Spleen (tissue), 11 donors: ENCODE results near the gene ROM1. TPM values are rescaled to one million over a fixed set of nuclear protein-coding genes. Genes with fewer than 3 reads are reported as not detected.
A peak's percentile ranks its signal among the peaks of the same experiment; 100 is the strongest.

ENCODE experiments used
- DNase-seq: peaks from one replicate; pipeline ENCODE4 v3.0.0-alpha.2; 2020
- H3K27ac ChIP-seq, 8 donors: fragments of 200-600 bp; sonication (generic) in 7 of 8; 1 replicate in 4 of 8; 2 replicates in 4 of 8; pipeline versions ENCODE4 v1.5.0 to v1.8.0; 2016 to 2021; ENCODE audit warnings: inconsistent platforms in 4 of 8, mild to moderate bottlenecking in 4 of 8, moderate library complexity in 1 of 8
- H3K27me3 ChIP-seq, 7 donors: fragments of 200-600 bp; sonication (generic) in 6 of 7; replicated peaks in 1 of 7; 1 replicate in 4 of 7; 2 replicates in 3 of 7; pipeline versions ENCODE4 v1.5.0 to v1.8.0; 2016 to 2021; ENCODE audit warnings: inconsistent platforms in 3 of 7, mild to moderate bottlenecking in 1 of 7
- H3K36me3 ChIP-seq, 6 donors: fragments of 200-600 bp; sonication (generic) in 5 of 6; 1 replicate in 4 of 6; 2 replicates in 2 of 6; pipeline versions ENCODE4 v1.5.0 to v1.8.0; 2016 to 2021; ENCODE audit warnings: inconsistent platforms in 2 of 6
- H3K4me1 ChIP-seq, 6 donors: fragments of 200-600 bp; sonication (generic) in 5 of 6; 1 replicate in 3 of 6; 2 replicates in 3 of 6; pipeline versions ENCODE4 v1.5.0 to v1.8.0; 2016 to 2021; ENCODE audit warnings: inconsistent platforms in 3 of 6
- H3K4me3 ChIP-seq, 8 donors: fragments of 200-600 bp; sonication (generic) in 7 of 8; 1 replicate in 4 of 8; 2 replicates in 4 of 8; pipeline versions ENCODE4 v1.5.0 to v1.8.0; 2016 to 2021; ENCODE audit warnings: inconsistent platforms in 4 of 8, mild to moderate bottlenecking in 4 of 8, moderate library complexity in 2 of 8
- H3K9me3 ChIP-seq, 8 donors: fragments of 200-600 bp; sonication (generic) in 7 of 8; 1 replicate in 4 of 8; 2 replicates in 4 of 8; pipeline versions ENCODE4 v1.5.0 to v1.8.0; 2016 to 2021; ENCODE audit warnings: inconsistent platforms in 4 of 8
- POLR2A ChIP-seq, 3 donors: fragments of 450-650 bp; IDR thresholded peaks; one replicate each; pipeline ENCODE4 v1.5.1; 2017; ENCODE audit warnings: antibody characterized with exemption in 3 of 3, mild to moderate bottlenecking in 1 of 3
- POLR2AphosphoS5 ChIP-seq, 3 donors: sonication (generic); formaldehyde crosslinking; IDR thresholded peaks; one replicate each; pipeline ENCODE4 v1.5.1; 2017; ENCODE audit warnings: antibody characterized with exemption in 3 of 3
- WGBS, 5 donors: extraction: QIAGEN DNeasy Blood & Tissue Kit in 3 of 5; methylation state at CpG; one replicate each; pipeline versions ENCODE4 v1.1.5 to v1.1.7; 2013 to 2018; 5-methylcytosine and 5-hydroxymethylcytosine counted together
- intact Hi-C: fragments of 100-400 bp; cut with DNase I; formaldehyde crosslinking; loops from one replicate; pipeline ENCODE4 v1.15.0; 2023; ENCODE audit warnings: low total_unique reads
- microRNA-seq, 3 donors: library from miRNA; unstranded; fragments of <30 nt; microRNA quantifications; one replicate each; pipeline versions ENCODE4 to v1.1.0, GENCODE V29; 2019 to 2020
- polyA plus RNA-seq, 3 donors: library from polyadenylated mRNA; stranded (reverse); fragments of 200-250 nt; gene quantifications; one replicate each; pipeline ENCODE4 v1.2.1, GENCODE V29; 2013
- small RNA-seq, 4 donors: library from RNA; depleted of rRNA; stranded (forward); fragments of <200 nt; gene quantifications; one replicate each; pipeline ENCODE3, GENCODE V24; 2016
- total RNA-seq, 7 donors: library from RNA; depleted of rRNA in 3 of 7; stranded (reverse); fragments of >200 nt in 3 of 7; fragmentation: NEBNext Ultra II Directional in 4 of 7; extraction: Animal tissue kit (Norgen Biotek cat#: 25700) in 4 of 7; gene quantifications; one replicate each; pipeline versions ENCODE4 v1.1.0 to v1.2.1, GENCODE V29; 2016 to 2021
- TF ChIP-seq, protein P1 (sequence below), 11 experiments: fragments of 200-600 bp in 7 of 11; fragments of 450-650 bp in 4 of 11; sonication (generic) in 4 of 11; IDR thresholded peaks in 8 of 11; conservative IDR thresholded peaks in 3 of 11; 1 replicate in 7 of 11; 2 replicates in 4 of 11; pipeline versions ENCODE4 v1.4.0 to v1.8.0; 2016 to 2021; ENCODE audit warnings: antibody characterized with exemption in 11 of 11, inconsistent platforms in 4 of 11, mild to moderate bottlenecking in 1 of 11
- donor health status: healthy with polysubstance abuse.
- donor health status: DM: no; HTN: no; CAD: no; lungs with moderate emphysema.
- donor health status: DM: no; HTN: no; CAD: no.
- donor health status: Bipolar disorder and iron deficiency.
- donor health status: healthy.
- donor health status: DM: no; HTN: no; CAD: no.
- donor health status: DM: yes; HTN: yes; CAD: no.

Gene ROM1
- total and polyA plus RNA-seq, 10 donors = 4.2 to 15.0 (median 5.9) TPM

DNA sequence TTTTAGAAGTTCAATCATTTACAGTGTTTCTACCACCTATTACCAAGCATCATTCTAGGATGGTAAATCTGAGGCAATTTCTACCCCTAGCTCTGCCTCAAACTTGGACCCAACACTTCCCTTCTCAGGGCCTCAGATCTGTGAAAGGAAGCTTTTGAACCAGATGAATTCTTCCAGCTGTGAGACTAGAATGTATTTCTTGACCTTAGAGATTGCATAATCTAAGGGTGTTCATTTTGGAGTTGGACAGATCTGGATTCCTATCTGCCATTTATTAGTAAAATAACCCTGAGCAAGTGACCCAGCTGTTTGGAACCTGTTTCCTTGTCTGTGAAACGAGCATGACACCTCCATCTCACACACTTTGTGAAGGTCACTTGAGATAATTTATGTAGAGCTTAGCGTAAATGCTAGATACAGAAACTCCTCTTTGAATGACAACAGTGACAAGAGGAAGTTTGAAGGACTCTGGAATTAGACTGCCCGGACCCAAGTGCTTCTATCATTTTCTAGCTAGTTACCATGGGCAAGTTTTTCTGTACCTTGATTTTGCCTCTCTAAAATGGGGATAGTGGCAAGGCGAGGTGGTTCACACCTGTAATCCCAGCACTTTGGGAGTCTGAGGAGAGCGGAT lies 43.9 kb downstream of the ROM1 start:
- no peak for DNase-seq
- Histone ChIP-seq H3K9me3 (no peaks in the 10 kb centered on the region), H3K27ac (no peak overlapping the region), H3K36me3 (peaks cover 0 to 16% (median 4%) of the 10 kb centered on the region in 6 donors), H3K4me3 (no peak overlapping the region), H3K27me3 (no peaks in the 10 kb centered on the region), H3K4me1 (peaks cover 5 to 20% (median 12%) of the 10 kb centered on the region in 6 donors)
- intact Hi-C loops = no loop called here
- 51 to 69% (median 62%) methylated on average over 5 of the region's 5 CpGs for WGBS, 5 donors
- TF ChIP-seq POLR2AphosphoS5 (IDR thresholded peaks at IDR 0.05) (no peak), POLR2A (IDR thresholded peaks at IDR 0.05) (no peak)
- TF ChIP-seq, protein P1, sequence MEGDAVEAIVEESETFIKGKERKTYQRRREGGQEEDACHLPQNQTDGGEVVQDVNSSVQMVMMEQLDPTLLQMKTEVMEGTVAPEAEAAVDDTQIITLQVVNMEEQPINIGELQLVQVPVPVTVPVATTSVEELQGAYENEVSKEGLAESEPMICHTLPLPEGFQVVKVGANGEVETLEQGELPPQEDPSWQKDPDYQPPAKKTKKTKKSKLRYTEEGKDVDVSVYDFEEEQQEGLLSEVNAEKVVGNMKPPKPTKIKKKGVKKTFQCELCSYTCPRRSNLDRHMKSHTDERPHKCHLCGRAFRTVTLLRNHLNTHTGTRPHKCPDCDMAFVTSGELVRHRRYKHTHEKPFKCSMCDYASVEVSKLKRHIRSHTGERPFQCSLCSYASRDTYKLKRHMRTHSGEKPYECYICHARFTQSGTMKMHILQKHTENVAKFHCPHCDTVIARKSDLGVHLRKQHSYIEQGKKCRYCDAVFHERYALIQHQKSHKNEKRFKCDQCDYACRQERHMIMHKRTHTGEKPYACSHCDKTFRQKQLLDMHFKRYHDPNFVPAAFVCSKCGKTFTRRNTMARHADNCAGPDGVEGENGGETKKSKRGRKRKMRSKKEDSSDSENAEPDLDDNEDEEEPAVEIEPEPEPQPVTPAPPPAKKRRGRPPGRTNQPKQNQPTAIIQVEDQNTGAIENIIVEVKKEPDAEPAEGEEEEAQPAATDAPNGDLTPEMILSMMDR (IDR thresholded peaks at IDR 0.05 in 8 of 11, conservative IDR thresholded peaks at IDR 0.05 in 3 of 11) = no peak

DNA sequence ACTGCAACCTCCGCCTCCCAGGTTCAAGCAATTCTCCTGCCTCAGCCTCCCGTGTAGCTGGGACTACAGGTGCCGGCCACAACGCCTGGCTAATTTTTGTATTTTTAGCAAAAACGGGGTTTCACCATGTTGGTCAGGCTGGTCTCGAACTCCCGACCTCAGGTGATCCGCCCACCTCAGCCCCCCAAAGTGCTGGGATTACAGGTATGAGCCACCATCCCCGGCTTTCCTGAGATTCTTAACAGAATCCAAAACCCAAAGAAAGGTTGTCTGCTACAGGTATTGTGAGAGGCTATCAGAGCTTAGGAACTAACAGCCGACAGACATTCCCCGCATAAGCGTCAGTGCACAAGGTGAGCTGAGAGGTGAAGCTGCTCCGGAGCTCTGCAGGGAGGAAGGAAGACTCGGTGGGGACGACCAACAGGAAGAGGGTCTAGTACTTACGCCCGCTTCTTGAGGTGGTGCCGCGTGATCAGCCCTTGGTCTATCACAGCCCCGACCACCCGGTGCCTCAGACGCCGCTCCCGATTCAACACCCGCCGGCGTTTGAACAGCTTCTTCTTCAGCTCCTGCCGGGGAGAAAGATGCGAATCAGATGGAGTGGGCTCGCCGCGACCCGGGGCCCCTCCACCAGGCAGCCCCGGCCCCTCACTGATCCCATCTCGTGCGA lies 51.5 kb downstream of the ROM1 start:
- H3K4me3 ChIP-seq = peak overlapping the region; percentile 73 to 91 (median 82)
- peaks cover 0 to 47% (median 19%) of the 10 kb centered on the region in 6 donors for H3K36me3 ChIP-seq
- TF ChIP-seq, protein P1 (IDR thresholded peaks at IDR 0.05 in 8 of 11, conservative IDR thresholded peaks at IDR 0.05 in 3 of 11) = no peak
- no peak for TF ChIP-seq POLR2AphosphoS5 (IDR thresholded peaks at IDR 0.05)
- TF ChIP-seq POLR2A (IDR thresholded peaks at IDR 0.05) = no peak
- H3K4me1 ChIP-seq = peaks cover 25 to 66% (median 48%) of the 10 kb centered on the region in 6 donors
- WGBS, 5 donors = 2 to 5% (median 2%) methylated on average over 18 to 36 of the region's 36 CpGs
- intact Hi-C loops = no loop called here
- DNase-seq = no peak
- peak overlapping the region; percentile 87 to 96 (median 94) for H3K27ac ChIP-seq
- H3K9me3 ChIP-seq = no peaks in the 10 kb centered on the region
- H3K27me3 ChIP-seq = no peaks in the 10 kb centered on the region

Small RNA genes within 50 kb of the gene (microRNA-seq; reads per million reads assigned to microRNA genes)
- 0.70 to 1.1 (median 1.1) reads per million in 3 donors for gene MIR6747

Small RNA genes within 50 kb of the gene (small RNA-seq; reads per million reads assigned to genes)
- gene AP001458.1 (0 reads per million in 4 donors), gene MIR6747 (0 to 0.06 (median 0) reads per million in 4 donors)

Other genes with a start within 250 kb of the ROM1 start
- not detected for gene SCGB1A1, start 194.2 kb upstream of the ROM1 start, total RNA-seq
- under 1 TPM in 1 of 3 donors, not detected in 2; 0.35 TPM for gene SCGB1A1, start 194.2 kb upstream of the ROM1 start, polyA plus RNA-seq
- gene AHNAK, start 66.5 kb upstream of the ROM1 start, total RNA-seq = 100 to 1,000 TPM; 168 to 370 (median 289) TPM
- gene AHNAK, start 66.5 kb upstream of the ROM1 start, polyA plus RNA-seq = 10 to 100 TPM; 11.8 to 24.0 (median 12.0) TPM
- 1,000 to 10,000 TPM in 6 of 7 donors, 100 to 1,000 TPM in 1; 989 to 1,475 (median 1,270) TPM for gene EEF1G, start 39.4 kb upstream of the ROM1 start, total RNA-seq
- gene EEF1G, start 39.4 kb upstream of the ROM1 start, polyA plus RNA-seq = 1,000 to 10,000 TPM; 2,364 to 2,501 (median 2,474) TPM
- 10 to 100 TPM; 14.4 to 30.9 (median 20.1) TPM for gene TUT1, start 21.7 kb upstream of the ROM1 start, total RNA-seq
- gene TUT1, start 21.7 kb upstream of the ROM1 start, polyA plus RNA-seq = 10 to 100 TPM; 14.5 to 24.1 (median 16.1) TPM
- 100 to 1,000 TPM; 102 to 154 (median 114) TPM for gene MTA2, start 11.4 kb upstream of the ROM1 start, total RNA-seq
- 10 to 100 TPM; 55.3 to 94.6 (median 58.5) TPM for gene MTA2, start 11.4 kb upstream of the ROM1 start, polyA plus RNA-seq
- 100 to 1,000 TPM in 5 of 7 donors, 10 to 100 TPM in 2; 46.7 to 159 (median 116) TPM for gene EML3, start 482 bp upstream of the ROM1 start, total RNA-seq
- gene EML3, start 482 bp upstream of the ROM1 start, polyA plus RNA-seq = 100 to 1,000 TPM in 1 of 3 donors, 10 to 100 TPM in 2; 51.0 to 116 (median 78.6) TPM
- 10 to 100 TPM; 25.2 to 43.7 (median 37.1) TPM for gene B3GAT3, start 8.7 kb downstream of the ROM1 start, total RNA-seq
- 10 to 100 TPM; 41.9 to 65.7 (median 63.1) TPM for gene B3GAT3, start 8.7 kb downstream of the ROM1 start, polyA plus RNA-seq
- gene GANAB, start 33.4 kb downstream of the ROM1 start, total RNA-seq = 100 to 1,000 TPM; 122 to 245 (median 198) TPM
- 10 to 100 TPM; 49.0 to 72.4 (median 53.6) TPM for gene GANAB, start 33.4 kb downstream of the ROM1 start, polyA plus RNA-seq
- gene INTS5, start 40.0 kb downstream of the ROM1 start, total RNA-seq = 10 to 100 TPM; 16.9 to 34.5 (median 24.8) TPM
- gene INTS5, start 40.0 kb downstream of the ROM1 start, polyA plus RNA-seq = 10 to 100 TPM in 1 of 3 donors, 1 to 10 TPM in 2; 4.4 to 13.7 (median 7.0) TPM
- 10 to 100 TPM; 30.9 to 43.7 (median 42.5) TPM for gene C11orf98, start 52.0 kb downstream of the ROM1 start, total RNA-seq
- 100 to 1,000 TPM; 144 to 164 (median 152) TPM for gene C11orf98, start 52.0 kb downstream of the ROM1 start, polyA plus RNA-seq
- 10 to 100 TPM in 6 of 7 donors, 1 to 10 TPM in 1; 3.0 to 19.4 (median 13.2) TPM for gene CSKMT, start 52.1 kb downstream of the ROM1 start, total RNA-seq
- 10 to 100 TPM; 32.6 to 59.4 (median 40.3) TPM for gene CSKMT, start 52.1 kb downstream of the ROM1 start, polyA plus RNA-seq
- 1 to 10 TPM; 4.9 to 6.5 (median 5.9) TPM for gene UQCC3, start 58.4 kb downstream of the ROM1 start, total RNA-seq
- gene UQCC3, start 58.4 kb downstream of the ROM1 start, polyA plus RNA-seq = 10 to 100 TPM; 20.2 to 23.7 (median 23.3) TPM
- 10 to 100 TPM in 6 of 7 donors, 1 to 10 TPM in 1; 10.0 to 20.2 (median 12.8) TPM for gene LBHD1, start 59.0 kb downstream of the ROM1 start, total RNA-seq
- 10 to 100 TPM in 2 of 3 donors, 1 to 10 TPM in 1; 7.3 to 21.2 (median 15.1) TPM for gene LBHD1, start 59.0 kb downstream of the ROM1 start, polyA plus RNA-seq
- 100 to 1,000 TPM in 6 of 7 donors, 10 to 100 TPM in 1; 93.8 to 158 (median 128) TPM for gene UBXN1, start 65.8 kb downstream of the ROM1 start, total RNA-seq
- gene UBXN1, start 65.8 kb downstream of the ROM1 start, polyA plus RNA-seq = 100 to 1,000 TPM; 198 to 209 (median 203) TPM
- not detected for gene LRRN4CL, start 76.3 kb downstream of the ROM1 start, total RNA-seq
- gene LRRN4CL, start 76.3 kb downstream of the ROM1 start, polyA plus RNA-seq = under 1 TPM; 0.04 to 0.48 (median 0.17) TPM
- 10 to 100 TPM; 25.6 to 66.0 (median 34.4) TPM for gene BSCL2, start 94.2 kb downstream of the ROM1 start, total RNA-seq
- 10 to 100 TPM; 47.7 to 62.6 (median 47.8) TPM for gene BSCL2, start 94.2 kb downstream of the ROM1 start, polyA plus RNA-seq
- gene GNG3, start 94.4 kb downstream of the ROM1 start, total RNA-seq = not detected
- under 1 TPM in 2 of 3 donors, not detected in 1; 0.12 to 0.13 TPM for gene GNG3, start 94.4 kb downstream of the ROM1 start, polyA plus RNA-seq
- 10 to 100 TPM; 39.3 to 62.8 (median 48.5) TPM for gene HNRNPUL2, start 114.2 kb downstream of the ROM1 start, total RNA-seq
- gene HNRNPUL2, start 114.2 kb downstream of the ROM1 start, polyA plus RNA-seq = 10 to 100 TPM; 26.4 to 37.1 (median 29.3) TPM
- 10 to 100 TPM; 25.4 to 47.1 (median 30.5) TPM for gene TTC9C, start 115.2 kb downstream of the ROM1 start, total RNA-seq
- 10 to 100 TPM; 27.8 to 35.6 (median 33.4) TPM for gene TTC9C, start 115.2 kb downstream of the ROM1 start, polyA plus RNA-seq
- gene ZBTB3, start 140.9 kb downstream of the ROM1 start, total RNA-seq = 10 to 100 TPM in 5 of 7 donors, 1 to 10 TPM in 2; 6.6 to 14.5 (median 11.1) TPM
- 1 to 10 TPM; 3.2 to 4.9 (median 3.9) TPM for gene ZBTB3, start 140.9 kb downstream of the ROM1 start, polyA plus RNA-seq
- 10 to 100 TPM; 52.1 to 74.0 (median 60.2) TPM for gene POLR2G, start 148.3 kb downstream of the ROM1 start, total RNA-seq
- gene POLR2G, start 148.3 kb downstream of the ROM1 start, polyA plus RNA-seq = 100 to 1,000 TPM; 129 to 153 (median 135) TPM
- 10 to 100 TPM; 16.6 to 28.8 (median 23.7) TPM for gene TAF6L, start 158.1 kb downstream of the ROM1 start, total RNA-seq
- gene TAF6L, start 158.1 kb downstream of the ROM1 start, polyA plus RNA-seq = 10 to 100 TPM; 11.9 to 37.5 (median 21.1) TPM
- 10 to 100 TPM; 39.0 to 80.8 (median 48.3) TPM for gene TMEM179B, start 174.1 kb downstream of the ROM1 start, total RNA-seq
- 10 to 100 TPM; 46.1 to 57.1 (median 54.6) TPM for gene TMEM179B, start 174.1 kb downstream of the ROM1 start, polyA plus RNA-seq
- 10 to 100 TPM; 11.2 to 27.8 (median 13.6) TPM for gene TMEM223, start 178.7 kb downstream of the ROM1 start, total RNA-seq
- gene TMEM223, start 178.7 kb downstream of the ROM1 start, polyA plus RNA-seq = 10 to 100 TPM; 19.0 to 32.8 (median 25.0) TPM
- 100 to 1,000 TPM in 4 of 7 donors, 10 to 100 TPM in 3; 87.7 to 125 (median 118) TPM for gene NXF1, start 192.2 kb downstream of the ROM1 start, total RNA-seq
- gene NXF1, start 192.2 kb downstream of the ROM1 start, polyA plus RNA-seq = 100 to 1,000 TPM in 2 of 3 donors, 10 to 100 TPM in 1; 83.1 to 271 (median 194) TPM
- 10 to 100 TPM; 40.5 to 50.7 (median 43.7) TPM for gene STX5, start 218.8 kb downstream of the ROM1 start, total RNA-seq
- 10 to 100 TPM; 20.9 to 27.0 (median 23.5) TPM for gene STX5, start 218.8 kb downstream of the ROM1 start, polyA plus RNA-seq
- not detected for gene TEX54, start 219.6 kb downstream of the ROM1 start, total RNA-seq
- gene TEX54, start 219.6 kb downstream of the ROM1 start, polyA plus RNA-seq = not detected
- 10 to 100 TPM; 29.0 to 62.2 (median 46.4) TPM for gene WDR74, start 226.3 kb downstream of the ROM1 start, total RNA-seq
- gene WDR74, start 226.3 kb downstream of the ROM1 start, polyA plus RNA-seq = 10 to 100 TPM; 56.0 to 66.2 (median 60.1) TPM